Measurements from ENCODE around the gene AGAP4. TPM values are rescaled to one million over a fixed set of nuclear protein-coding genes. Genes with fewer than 3 reads are reported as not detected.

The AGAP4 gene
- total and polyA plus RNA-seq, 2 of the 8 experiments (the other 6 are each of a cell fraction or from before 2014, with no cell fraction given), result 13.5 to 13.9 TPM

- Histone ChIP-seq H4K91ac (replicated peaks; ENCODE audit: insufficient read length, low read length) (no peak overlapping the region), H3K14ac (ENCODE audit: insufficient read length) (no peak overlapping the region), H3K79me2 (ENCODE audit: control insufficient read depth in 1 of 2, insufficient read depth in 2 of 2, low read length in 2 of 2) (no peaks in the 10 kb centered on the region), H3K4me1 (replicated peaks in 1 of 4; ENCODE audit: control insufficient read depth in 3 of 4, insufficient read depth in 4 of 4, low read length in 3 of 4) (no peaks in the 10 kb centered on the region), H3K27ac (ENCODE audit: low read depth, low read length) (no peak overlapping the region), H2BK20ac (ENCODE audit: low read length) (no peak overlapping the region), H2BK15ac (ENCODE audit: low read length) (no peak overlapping the region), H4K20me1 (replicated peaks in 1 of 2; ENCODE audit: control insufficient read depth in 1 of 2, insufficient read depth in 2 of 2, low read length in 2 of 2) (no peaks in the 10 kb centered on the region), H2AFZ (ENCODE audit: low read length) (no peak overlapping the region), H3K79me1 (ENCODE audit: low read depth, low read length) (no peaks in the 10 kb centered on the region), H3K27me3 (replicated peaks in 1 of 4; ENCODE audit: control insufficient read depth in 3 of 4, extremely low read depth in 1 of 4, insufficient read depth in 3 of 4, low read length in 3 of 4) (no peaks in the 10 kb centered on the region), H3K9ac (replicated peaks in 1 of 4; ENCODE audit: extremely low read depth in 1 of 4, low read depth in 3 of 4, low read length in 3 of 4) (no peak overlapping the region), H3K23ac (ENCODE audit: insufficient read length) (no peak overlapping the region), H4K8ac (ENCODE audit: extremely low read depth, insufficient read depth, low read length) (no peak overlapping the region), H3K4me3 (ENCODE audit: extremely low read depth in 1 of 4, insufficient read depth in 2 of 4, low read depth in 3 of 4, low read length in 4 of 4) (no peak overlapping the region), H3K23me2 (ENCODE audit: low read depth, low read length) (no peaks in the 10 kb centered on the region), H4K5ac (ENCODE audit: insufficient read length, low read depth, low read length) (no peak overlapping the region), H3K4me2 (ENCODE audit: insufficient read depth in 1 of 2, low read depth in 2 of 2, low read length in 2 of 2) (no peak overlapping the region), H3K18ac (ENCODE audit: extremely low read depth, low read length) (no peak overlapping the region), H3K4ac (replicated peaks; ENCODE audit: insufficient read length, low read depth, low read length) (no peak overlapping the region), H2BK12ac (ENCODE audit: low read depth, low read length) (no peak overlapping the region), H2AK5ac (ENCODE audit: low read depth, low read length) (no peak overlapping the region), H3K9me3 (ENCODE audit: insufficient read depth in 2 of 2, low read depth in 1 of 2, low read length in 1 of 2) (peaks cover 9 to 12% of the 10 kb centered on the region in 2 experiments; a peak in 3 of 4 replicates), H2BK120ac (replicated peaks; ENCODE audit: low read depth, low read length) (no peak overlapping the region), H3K36me3 (ENCODE audit: control insufficient read depth in 2 of 4, insufficient read depth in 4 of 4, low read length in 3 of 4) (no peaks in the 10 kb centered on the region), H3K56ac (replicated peaks; ENCODE audit: insufficient read length, low read depth, low read length) (no peak overlapping the region), H2BK5ac (ENCODE audit: low read depth, low read length) (no peak overlapping the region)
- 95% methylated on average over 3 of the region's 3 CpGs; no CpG with 5 or more reads in 1 of the 2 experiments for WGBS, 2 experiments (ENCODE audit: extremely low coverage in 1 of 2, insufficient coverage in 1 of 2, insufficient read length in 1 of 2, insufficient replicate concordance in 2 of 2, low coverage in 1 of 2, low lambda C conversion rate in 2 of 2, missing lambda C conversion rate in 1 of 2)
- ChIA-PET POLR2A (ENCODE audit: partially characterized antibody) (no interaction called here), CTCF (ENCODE audit: partially characterized antibody) (no interaction called here)
- FAIRE-seq (no peak), DNase-seq (ENCODE audit: low read depth in 1 of 2, low spot score in 2 of 2) (no peak)
- TF ChIP-seq, protein P1, sequence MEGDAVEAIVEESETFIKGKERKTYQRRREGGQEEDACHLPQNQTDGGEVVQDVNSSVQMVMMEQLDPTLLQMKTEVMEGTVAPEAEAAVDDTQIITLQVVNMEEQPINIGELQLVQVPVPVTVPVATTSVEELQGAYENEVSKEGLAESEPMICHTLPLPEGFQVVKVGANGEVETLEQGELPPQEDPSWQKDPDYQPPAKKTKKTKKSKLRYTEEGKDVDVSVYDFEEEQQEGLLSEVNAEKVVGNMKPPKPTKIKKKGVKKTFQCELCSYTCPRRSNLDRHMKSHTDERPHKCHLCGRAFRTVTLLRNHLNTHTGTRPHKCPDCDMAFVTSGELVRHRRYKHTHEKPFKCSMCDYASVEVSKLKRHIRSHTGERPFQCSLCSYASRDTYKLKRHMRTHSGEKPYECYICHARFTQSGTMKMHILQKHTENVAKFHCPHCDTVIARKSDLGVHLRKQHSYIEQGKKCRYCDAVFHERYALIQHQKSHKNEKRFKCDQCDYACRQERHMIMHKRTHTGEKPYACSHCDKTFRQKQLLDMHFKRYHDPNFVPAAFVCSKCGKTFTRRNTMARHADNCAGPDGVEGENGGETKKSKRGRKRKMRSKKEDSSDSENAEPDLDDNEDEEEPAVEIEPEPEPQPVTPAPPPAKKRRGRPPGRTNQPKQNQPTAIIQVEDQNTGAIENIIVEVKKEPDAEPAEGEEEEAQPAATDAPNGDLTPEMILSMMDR (IDR thresholded peaks at IDR 0.05; ENCODE audit: control extremely low read depth in 1 of 3, insufficient read depth in 1 of 3, low read depth in 1 of 3, low read length in 3 of 3), result no peak
- TF ChIP-seq MAFK (IDR thresholded peaks at IDR 0.05; ENCODE audit: low read depth, low read length) (no peak), CEBPB (IDR thresholded peaks at IDR 0.05; ENCODE audit: low read depth, low read length) (no peak)
- TF ChIP-seq, protein P2, sequence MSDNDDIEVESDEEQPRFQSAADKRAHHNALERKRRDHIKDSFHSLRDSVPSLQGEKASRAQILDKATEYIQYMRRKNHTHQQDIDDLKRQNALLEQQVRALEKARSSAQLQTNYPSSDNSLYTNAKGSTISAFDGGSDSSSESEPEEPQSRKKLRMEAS (IDR thresholded peaks at IDR 0.05), result no peak
Observed at GRCh38 chr10:45817912-45818311, 29.4 kb downstream of the AGAP4 start.

All from H1 (cell line).